Upper lobe of left lung (tissue), 6 donors: Measurements from ENCODE around the gene STOM. TPM values are rescaled to one million over a fixed set of nuclear protein-coding genes. Genes with fewer than 3 reads are reported as not detected.
A peak's percentile ranks its signal among the peaks of the same experiment; 100 is the strongest.

Experiments
- ATAC-seq, 2 donors: fragments of 200-7000 bp; cut with Tn5 transposase; one replicate each; pipeline ENCODE4 v1.9.1; 2022; ENCODE audit warnings: mild to moderate bottlenecking in 2 of 2, moderate library complexity in 2 of 2; ENCODE audit not compliant: low FRiP score in 2 of 2
- DNase-seq, 2 donors: peaks; one replicate each; pipeline ENCODE4 v3.0.0-alpha.2; 2019 to 2020
- H3K27ac ChIP-seq, 4 donors: fragments of 200-600 bp; sonication (generic); one replicate each; pipeline ENCODE4 v1.5.1; 2016 to 2019
- H3K27me3 ChIP-seq, 4 donors: fragments of 200-600 bp; sonication (generic); one replicate each; pipeline ENCODE4 v1.5.1; 2017 to 2019
- H3K36me3 ChIP-seq, 4 donors: fragments of 200-600 bp; sonication (generic); one replicate each; pipeline ENCODE4 v1.5.1; 2016 to 2019
- H3K4me1 ChIP-seq, 4 donors: fragments of 200-600 bp; sonication (generic); one replicate each; pipeline ENCODE4 v1.5.1; 2018 to 2019
- H3K4me3 ChIP-seq, 4 donors: fragments of 200-600 bp; sonication (generic); one replicate each; pipeline ENCODE4 v1.5.1; 2017 to 2019; ENCODE audit warnings: mild to moderate bottlenecking in 2 of 4, moderate library complexity in 1 of 4
- H3K9me3 ChIP-seq, 4 donors: fragments of 200-600 bp; sonication (generic); one replicate each; pipeline ENCODE4 v1.5.1; 2018 to 2019
- CTCF ChIP-seq, 6 experiments: fragments of 450-650 bp in 4 of 6; fragments of 200-600 bp in 2 of 6; sonication (generic) in 2 of 6; IDR thresholded peaks; one replicate each; pipeline ENCODE4 v1.5.1; 2016 to 2019; ENCODE audit warnings: antibody characterized with exemption in 6 of 6
- EP300 ChIP-seq, 4 donors: sonication (generic); formaldehyde crosslinking; IDR thresholded peaks; one replicate each; pipeline ENCODE4 v1.5.1; 2017; ENCODE audit warnings: antibody characterized with exemption in 4 of 4, control low read depth in 2 of 4
- POLR2A ChIP-seq, 4 donors: fragments of 450-650 bp; IDR thresholded peaks; one replicate each; pipeline ENCODE4 v1.5.1; 2016 to 2017; ENCODE audit warnings: antibody characterized with exemption in 4 of 4, mild to moderate bottlenecking in 2 of 4
- POLR2AphosphoS5 ChIP-seq, 2 donors: sonication (generic); formaldehyde crosslinking; IDR thresholded peaks; one replicate each; pipeline ENCODE4 v1.5.1; 2017; ENCODE audit warnings: antibody characterized with exemption in 2 of 2
- whole genome bisulfite sequencing, 2 donors: methylation state at CpG; one replicate each; pipeline ENCODE4 v1.1.5; 2017 to 2018; 5-methylcytosine and 5-hydroxymethylcytosine counted together
- total RNA-seq, 6 donors: library from RNA; depleted of rRNA in 4 of 6; stranded (reverse); fragments of >200 nt in 4 of 6; gene quantifications; one replicate each; pipeline versions ENCODE4 v1.1.0 to v1.2.1, GENCODE V29; 2016 to 2021
- donor health status: DM: no; HTN: no; CAD: no; lungs with moderate emphysema.
- donor health status: DM: no; HTN: yes; CAD: no; lungs with severe emphysema.

STOM gene
- total RNA-seq, 6 donors from 2014 or later, result 96.4 to 480 (median 362) TPM

- DNase-seq, result no peak
- H3K4me3 ChIP-seq, result peak overlapping the region in 1 of 4 donors; percentile 16
- WGBS, 2 donors, result 95 to 100% methylated on average over 9 to 11 of the region's 11 CpGs
- peaks cover 43 to 65% (median 53%) of the 10 kb centered on the region in 4 donors for H3K4me1 ChIP-seq
- TF ChIP-seq EP300 (IDR thresholded peaks at IDR 0.05) (no peak), CTCF (IDR thresholded peaks at IDR 0.05) (no peak), POLR2A (IDR thresholded peaks at IDR 0.05) (no peak), POLR2AphosphoS5 (IDR thresholded peaks at IDR 0.05) (no peak)
- H3K36me3 ChIP-seq, result peaks cover 0 to 50% (median 27%) of the 10 kb centered on the region in 4 donors
- no peak for ATAC-seq
- no peaks in the 10 kb centered on the region for H3K9me3 ChIP-seq
- H3K27me3 ChIP-seq, result no peaks in the 10 kb centered on the region
- peak overlapping the region in 1 of 4 donors; percentile 26 for H3K27ac ChIP-seq
Measured at GRCh38 chr9:121301881-121302286, 68.2 kb downstream of the STOM start.

- TF ChIP-seq EP300 (IDR thresholded peaks at IDR 0.05) (no peak), CTCF (IDR thresholded peaks at IDR 0.05) (no peak), POLR2AphosphoS5 (IDR thresholded peaks at IDR 0.05) (no peak), POLR2A (IDR thresholded peaks at IDR 0.05) (no peak)
- Histone ChIP-seq H3K27me3 (no peaks in the 10 kb centered on the region), H3K9me3 (no peaks in the 10 kb centered on the region), H3K4me3 (peak overlapping the region in 3 of 4 donors; percentile 61 to 69 (median 63)), H3K27ac (peak overlapping the region in 3 of 4 donors; percentile 88 to 89 (median 88)), H3K4me1 (peaks cover 57 to 75% (median 65%) of the 10 kb centered on the region in 4 donors), H3K36me3 (peaks cover 0 to 38% (median 24%) of the 10 kb centered on the region in 4 donors)
- no peak for DNase-seq
- ATAC-seq, result no peak
- WGBS, 2 donors, result 57 to 69% methylated on average over 13 of the region's 13 CpGs
Measured at GRCh38 chr9:121300283-121301119, 69.5 kb downstream of the STOM start.

- no peaks in the 10 kb centered on the region for H3K27me3 ChIP-seq
- peaks cover 62 to 81% (median 72%) of the 10 kb centered on the region in 4 donors for H3K4me1 ChIP-seq
- peaks cover 0 to 30% (median 18%) of the 10 kb centered on the region in 4 donors for H3K36me3 ChIP-seq
- TF ChIP-seq EP300 (IDR thresholded peaks at IDR 0.05), result no peak
- TF ChIP-seq POLR2AphosphoS5 (IDR thresholded peaks at IDR 0.05), result peak; percentile 0 to 51
- TF ChIP-seq POLR2A (IDR thresholded peaks at IDR 0.05), result peak in 1 of 4 donors; percentile 63
- TF ChIP-seq CTCF (IDR thresholded peaks at IDR 0.05), result no peak
- no peaks in the 10 kb centered on the region for H3K9me3 ChIP-seq
- H3K4me3 ChIP-seq, result peak overlapping the region; percentile 32 to 69 (median 62)
- peak overlapping the region; percentile 60 to 89 (median 88) for H3K27ac ChIP-seq
- ATAC-seq (peak; percentile 47 to 89), DNase-seq (peak; percentile 66 to 92)
- WGBS, 2 donors, result 3 to 10% methylated on average over 23 to 50 of the region's 74 CpGs
Measured at GRCh38 chr9:121299467-121300282, 70.4 kb downstream of the STOM start.

- TF ChIP-seq CTCF (IDR thresholded peaks at IDR 0.05), result no peak
- TF ChIP-seq POLR2AphosphoS5 (IDR thresholded peaks at IDR 0.05), result peak in 1 of 2 donors; percentile 4
- DNase-seq, result peak in 1 of 2 donors; percentile 74
- Histone ChIP-seq H3K36me3 (peaks cover 0 to 22% (median 12%) of the 10 kb centered on the region in 4 donors), H3K27ac (peak overlapping the region; percentile 60 to 89 (median 88)), H3K9me3 (no peaks in the 10 kb centered on the region), H3K4me3 (peak overlapping the region in 3 of 4 donors; percentile 61 to 69 (median 63)), H3K4me1 (peaks cover 68 to 84% (median 76%) of the 10 kb centered on the region in 4 donors), H3K27me3 (no peaks in the 10 kb centered on the region)
- WGBS, 2 donors, result 31 to 32% methylated on average over 13 of the region's 13 CpGs
- peak; percentile 8 to 56 for ATAC-seq
Measured at GRCh38 chr9:121298689-121299466, 71.2 kb downstream of the STOM start.
